ENCODE measurements around the gene PDE4A. TPM values are rescaled to one million over a fixed set of nuclear protein-coding genes. Genes with fewer than 3 reads are reported as not detected.

Gene PDE4A
- total and polyA plus RNA-seq, 2 of the 13 experiments (the other 11 are each of a cell fraction or from before 2014, with no cell fraction given) = 1.1 to 4.1 TPM

DNA sequence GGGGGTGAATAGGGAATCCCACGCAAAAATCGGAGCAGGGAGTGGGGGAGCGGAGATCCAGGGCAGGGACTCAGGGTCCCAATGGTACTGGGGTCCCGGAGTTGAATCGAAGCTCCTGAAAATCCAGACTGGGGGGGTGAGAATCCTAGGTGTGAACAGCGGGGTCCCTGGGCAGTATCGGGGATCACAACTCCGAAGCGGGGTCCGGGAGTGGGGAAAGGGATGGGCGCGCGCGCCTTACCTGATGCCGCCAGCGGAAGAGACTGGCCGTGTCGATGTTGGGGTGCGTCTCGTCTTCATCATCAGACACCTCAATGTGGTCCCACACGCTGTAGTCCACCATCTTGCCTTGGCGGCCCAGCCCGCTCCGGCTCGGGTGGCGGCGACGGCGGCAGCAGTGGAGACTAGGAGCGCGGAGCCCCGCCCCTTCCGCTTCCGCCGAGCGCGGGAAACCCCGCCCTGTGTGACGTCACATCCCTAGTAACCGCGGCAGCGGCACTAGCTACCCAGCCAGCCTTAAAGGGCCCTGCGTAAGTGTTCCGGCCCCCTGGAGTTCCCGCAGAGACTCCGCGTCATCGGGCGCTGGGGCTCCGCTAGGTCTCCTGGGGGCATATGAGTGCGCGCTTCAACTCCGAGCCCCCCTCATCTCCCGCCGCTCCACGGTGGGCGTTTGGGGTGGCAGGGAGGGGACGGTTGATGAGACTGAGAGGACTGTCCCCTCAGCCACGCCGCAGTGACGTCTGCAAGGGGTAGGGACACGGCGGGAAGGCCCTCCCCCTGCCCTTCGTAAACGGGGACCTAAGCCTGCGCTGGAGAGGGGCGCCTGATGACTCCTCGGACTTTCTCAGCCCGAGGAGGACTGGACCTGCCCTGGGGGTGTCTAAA is 17.0 kb upstream of the PDE4A start, which contains the start of gene CDC37 (continued):
- TF ChIP-seq PRMT3 (CRISPR knock-in tag; IDR thresholded peaks at IDR 0.05; ENCODE audit: borderline replicate concordance, low read depth) = no peak
- no peak for TF ChIP-seq SMARCE1 (IDR thresholded peaks at IDR 0.05; ENCODE audit: borderline replicate concordance)
- TF ChIP-seq ZBTB44 (CRISPR knock-in tag; IDR thresholded peaks at IDR 0.05) = no peak
- no peak for TF ChIP-seq ZNF430 (CRISPR knock-in tag; IDR thresholded peaks at IDR 0.05)
- TF ChIP-seq MTERF4 (CRISPR knock-in tag; IDR thresholded peaks at IDR 0.05) = no peak; the same call in 1 of the 2 replicates
- TF ChIP-seq, protein P1, sequence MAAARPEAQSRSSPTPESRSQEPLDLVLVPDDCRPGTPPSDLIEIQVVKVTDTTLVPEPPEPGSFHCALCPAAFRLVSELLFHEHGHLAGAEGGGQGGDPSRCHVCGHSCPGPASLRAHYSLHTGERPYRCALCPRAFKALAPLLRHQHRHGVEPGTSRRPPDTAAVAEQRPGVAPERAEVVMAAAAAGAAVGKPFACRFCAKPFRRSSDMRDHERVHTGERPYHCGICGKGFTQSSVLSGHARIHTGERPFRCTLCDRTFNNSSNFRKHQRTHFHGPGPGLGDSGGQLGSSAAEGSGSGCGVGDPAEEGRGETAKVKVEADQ (CRISPR knock-in tag; IDR thresholded peaks at IDR 0.05; ENCODE audit: borderline replicate concordance) = no peak; the same call in 1 of the 2 replicates
- no peak for TF ChIP-seq ZNF800 (CRISPR knock-in tag; IDR thresholded peaks at IDR 0.05)
- TF ChIP-seq ZFP41 (CRISPR knock-in tag; IDR thresholded peaks at IDR 0.05; ENCODE audit: borderline replicate concordance) = 0 out of 2 replicates have a peak, but pooled peaks have one; percentile 16
- no peak for TF ChIP-seq ZEB1 (IDR thresholded peaks at IDR 0.05; ENCODE audit: insufficient replicate concordance, low read depth)
- TF ChIP-seq, protein P2, sequence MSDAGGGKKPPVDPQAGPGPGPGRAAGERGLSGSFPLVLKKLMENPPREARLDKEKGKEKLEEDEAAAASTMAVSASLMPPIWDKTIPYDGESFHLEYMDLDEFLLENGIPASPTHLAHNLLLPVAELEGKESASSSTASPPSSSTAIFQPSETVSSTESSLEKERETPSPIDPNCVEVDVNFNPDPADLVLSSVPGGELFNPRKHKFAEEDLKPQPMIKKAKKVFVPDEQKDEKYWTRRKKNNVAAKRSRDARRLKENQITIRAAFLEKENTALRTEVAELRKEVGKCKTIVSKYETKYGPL (CRISPR knock-in tag; IDR thresholded peaks at IDR 0.05) = no peak
- TF ChIP-seq MLLT10 (CRISPR knock-in tag; IDR thresholded peaks at IDR 0.05) = no peak
- no peak for TF ChIP-seq CBX2 (IDR thresholded peaks at IDR 0.05; ENCODE audit: low read depth, low read length)
- TF ChIP-seq CBX2 (CRISPR knock-in tag; IDR thresholded peaks at IDR 0.05; ENCODE audit: low read depth) = no peak
- peak; percentile 51 for TF ChIP-seq THRA (CRISPR knock-in tag; IDR thresholded peaks at IDR 0.05; ENCODE audit: borderline replicate concordance)
- no peak for TF ChIP-seq SNRNP70 (IDR thresholded peaks at IDR 0.05; ENCODE audit: low read depth, low read length)
- TF ChIP-seq, protein P3, sequence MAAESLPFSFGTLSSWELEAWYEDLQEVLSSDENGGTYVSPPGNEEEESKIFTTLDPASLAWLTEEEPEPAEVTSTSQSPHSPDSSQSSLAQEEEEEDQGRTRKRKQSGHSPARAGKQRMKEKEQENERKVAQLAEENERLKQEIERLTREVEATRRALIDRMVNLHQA (CRISPR knock-in tag; IDR thresholded peaks at IDR 0.05) = no peak
- TF ChIP-seq GTF2F1 (IDR thresholded peaks at IDR 0.05; ENCODE audit: low read length) = no peak
- TF ChIP-seq TOE1 (CRISPR knock-in tag; IDR thresholded peaks at IDR 0.05) = peak; percentile 34; the same call in 1 of the 2 replicates
- no peak for TF ChIP-seq GFI1 (CRISPR knock-in tag; IDR thresholded peaks at IDR 0.05; ENCODE audit: borderline replicate concordance)
- no peak for TF ChIP-seq NCOR1 (IDR thresholded peaks at IDR 0.05; ENCODE audit: borderline replicate concordance, low read length)
